GM10248 (cell line): ENCODE measurements around the gene OR11H6.
"Not testable (repeated sequence)": the region's sequence is repeated elsewhere in the genome, so short reads cannot be mapped to it uniquely, and the experiment has no call there.

ENCODE experiments used
- CTCF ChIA-PET: fragments of 300-600 bp; sonication (Branson Sonifier 250); formaldehyde crosslinking; extraction: SDS; loops from one replicate; lab custom pipeline; 2021; ENCODE audit warnings: antibody characterized with exemption; lab: Yijun Ruan, JAX
- POLR2A ChIA-PET: fragments of 350-650 bp; sonication (Branson Sonifier 250); formaldehyde crosslinking; extraction: SDS; loops from one replicate; lab custom pipeline; 2020; ENCODE audit warnings: antibody characterized with exemption; lab: Yijun Ruan, JAX
- DNase-seq: peaks from one replicate; pipeline ENCODE4 v3.0.0; 2012; ENCODE audit errors: extremely low spot score
- TF ChIP-seq, protein P1 (sequence below): IDR thresholded peaks from 2 replicates; pipeline ENCODE4 v1.5.1; 2012; ENCODE audit warnings: mild to moderate bottlenecking, low read depth; ENCODE audit errors: extremely low read depth, missing control alignments, control extremely low read depth

The OR11H6 gene

GRCh38 chr14:20223410-20223809 is at the start of gene OR11H6:
OR11H6 (plus strand) TSS chr14:20223710; CDS start chr14:20223710, 0 bp downstream.
- CTCF ChIA-PET, result no interaction called here
- POLR2A ChIA-PET, result no interaction called here
- TF ChIP-seq, protein P1, sequence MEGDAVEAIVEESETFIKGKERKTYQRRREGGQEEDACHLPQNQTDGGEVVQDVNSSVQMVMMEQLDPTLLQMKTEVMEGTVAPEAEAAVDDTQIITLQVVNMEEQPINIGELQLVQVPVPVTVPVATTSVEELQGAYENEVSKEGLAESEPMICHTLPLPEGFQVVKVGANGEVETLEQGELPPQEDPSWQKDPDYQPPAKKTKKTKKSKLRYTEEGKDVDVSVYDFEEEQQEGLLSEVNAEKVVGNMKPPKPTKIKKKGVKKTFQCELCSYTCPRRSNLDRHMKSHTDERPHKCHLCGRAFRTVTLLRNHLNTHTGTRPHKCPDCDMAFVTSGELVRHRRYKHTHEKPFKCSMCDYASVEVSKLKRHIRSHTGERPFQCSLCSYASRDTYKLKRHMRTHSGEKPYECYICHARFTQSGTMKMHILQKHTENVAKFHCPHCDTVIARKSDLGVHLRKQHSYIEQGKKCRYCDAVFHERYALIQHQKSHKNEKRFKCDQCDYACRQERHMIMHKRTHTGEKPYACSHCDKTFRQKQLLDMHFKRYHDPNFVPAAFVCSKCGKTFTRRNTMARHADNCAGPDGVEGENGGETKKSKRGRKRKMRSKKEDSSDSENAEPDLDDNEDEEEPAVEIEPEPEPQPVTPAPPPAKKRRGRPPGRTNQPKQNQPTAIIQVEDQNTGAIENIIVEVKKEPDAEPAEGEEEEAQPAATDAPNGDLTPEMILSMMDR, result no peak
- no peak for DNase-seq

GRCh38 chr14:20174205-20174604 is 49.3 kb upstream of the OR11H6 start:
- DNase-seq, CTCF ChIA-PET, POLR2A ChIA-PET: not testable (repeated sequence)

GRCh38 chr14:20176330-20176729 is 47.2 kb upstream of the OR11H6 start:
- no peak for DNase-seq
- ChIA-PET POLR2A (no interaction called here), CTCF (no interaction called here)
- TF ChIP-seq, protein P1, result no peak

GRCh38 chr14:20177433-20177974 is 46.0 kb upstream of the OR11H6 start:
- CTCF ChIA-PET, result no interaction called here
- no peak for DNase-seq
- POLR2A ChIA-PET, result no interaction called here
- TF ChIP-seq, protein P1, result no peak

GRCh38 chr14:20179218-20179617 is 44.3 kb upstream of the OR11H6 start:
- DNase-seq, result no peak
- ChIA-PET CTCF (no interaction called here), POLR2A (no interaction called here)
- TF ChIP-seq, protein P1, result no peak

GRCh38 chr14:20179880-20180279 is 43.6 kb upstream of the OR11H6 start:
- CTCF ChIA-PET, result no interaction called here
- DNase-seq, result no peak
- TF ChIP-seq, protein P1, result no peak
- POLR2A ChIA-PET, result no interaction called here

- POLR2A ChIA-PET, result no interaction called here
- TF ChIP-seq, protein P1, result no peak
- no peak for DNase-seq
- CTCF ChIA-PET, result no interaction called here
Observed at GRCh38 chr14:20180486-20180885, 43.0 kb upstream of the OR11H6 start.
